Muscle of back (tissue), 13 donors: Measurements from ENCODE around the gene PCF11. TPM values are rescaled to one million over a fixed set of nuclear protein-coding genes. Genes with fewer than 3 reads are reported as not detected.
"Not testable (repeated sequence)": the region's sequence is repeated elsewhere in the genome, so short reads cannot be mapped to it uniquely, and the experiment has no call there.

ENCODE experiments used
- DNase-seq, 3 donors: peaks; one replicate each; pipeline versions ENCODE4 v3.0.0 to v3.0.0-alpha.2; 2013
- long read RNA-seq, 9 donors: transcript quantifications; one replicate each; lab custom pipeline, GENCODE V29; 2026
- polyA plus RNA-seq, 10 donors: library from polyadenylated mRNA; unstranded; fragments of 120-200 nt; gene quantifications; one replicate each; pipeline ENCODE4 v1.2.1, GENCODE V29; 2013; ENCODE audit not compliant: insufficient read length in 10 of 10

The PCF11 gene
- polyA plus RNA-seq: 10 to 100 TPM; 32.5 to 53.4 (median 46.2) TPM
- long read RNA-seq, donor 1, full-length matches to known transcripts: 8 of 8 reads
- long read RNA-seq, donor 1, partial matches to known transcripts: 0 of 8 reads
- long read RNA-seq, donor 1, other reads (novel, unspliced or antisense): 0 of 8 reads
- long read RNA-seq, donor 2, partial matches to known transcripts: 0 of 3 reads
- long read RNA-seq, donor 2, other reads (novel, unspliced or antisense): 0 of 3 reads
- long read RNA-seq, donor 3: 0 reads
- long read RNA-seq, donor 4, transcript PCF11-207 (1 exons, 1,720 nt): major isoform, 5 of 5 reads
- long read RNA-seq, donor 4, partial matches to known transcripts: 0 of 5 reads
- long read RNA-seq, donor 4, other reads (novel, unspliced or antisense): 0 of 5 reads
- long read RNA-seq, donor 5, transcript PCF11-207 (1 exons, 1,720 nt): major isoform, 12 of 13 reads
- long read RNA-seq, donor 5, partial matches to known transcripts: 0 of 13 reads
- long read RNA-seq, donor 5, other reads (novel, unspliced or antisense): 0 of 13 reads
- long read RNA-seq, donor 6, transcript PCF11-207 (1 exons, 1,720 nt): major isoform, 5 of 5 reads
- long read RNA-seq, donor 6, partial matches to known transcripts: 0 of 5 reads
- long read RNA-seq, donor 6, other reads (novel, unspliced or antisense): 0 of 5 reads
- long read RNA-seq, donor 7, transcript PCF11-207 (1 exons, 1,720 nt): major isoform, 6 of 6 reads
- long read RNA-seq, donor 7, partial matches to known transcripts: 0 of 6 reads
- long read RNA-seq, donor 7, other reads (novel, unspliced or antisense): 0 of 6 reads
- long read RNA-seq, donor 8, transcript PCF11-207 (1 exons, 1,720 nt): major isoform, 11 of 11 reads
- long read RNA-seq, donor 8, partial matches to known transcripts: 0 of 11 reads
- long read RNA-seq, donor 8, other reads (novel, unspliced or antisense): 0 of 11 reads
- long read RNA-seq, donor 9: 0 reads

DNA sequence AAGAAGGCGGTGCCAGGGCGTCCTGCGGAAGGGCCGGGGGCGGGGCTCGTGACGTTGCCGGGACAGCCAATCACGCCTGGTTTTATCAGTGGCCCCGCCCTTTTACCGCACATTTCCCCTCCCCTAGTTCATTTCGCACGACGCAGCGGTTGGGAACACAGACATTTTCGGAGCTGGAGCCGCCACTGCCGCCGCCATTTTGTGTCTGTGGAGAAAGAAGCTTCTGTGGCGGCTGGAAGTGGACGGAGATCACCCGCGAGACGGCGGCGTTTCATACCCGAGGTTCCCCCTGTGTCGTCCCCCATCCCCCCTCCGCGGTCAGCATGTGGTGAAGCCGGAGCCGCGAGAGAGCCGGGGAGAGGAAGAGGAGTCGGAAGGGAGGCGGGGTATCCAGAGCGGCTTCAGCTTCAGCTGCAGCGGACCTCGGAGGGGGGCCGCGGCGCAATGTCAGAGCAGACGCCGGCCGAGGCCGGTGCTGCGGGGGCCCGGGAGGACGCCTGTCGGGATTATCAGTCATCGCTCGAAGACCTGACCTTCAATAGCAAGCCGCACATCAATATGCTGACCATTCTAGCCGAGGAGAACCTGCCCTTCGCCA, at the start of gene PCF11:
TSS of gene PCF11 (plus strand) at position 136 of the 598 bp plus-strand sequence. CDS start at position 445, 309 bp downstream.
- DNase-seq: no peak

GRCh38 chr11:83112886-83113285, 44.0 kb upstream of the PCF11 start:
- DNase-seq: no peak

DNA sequence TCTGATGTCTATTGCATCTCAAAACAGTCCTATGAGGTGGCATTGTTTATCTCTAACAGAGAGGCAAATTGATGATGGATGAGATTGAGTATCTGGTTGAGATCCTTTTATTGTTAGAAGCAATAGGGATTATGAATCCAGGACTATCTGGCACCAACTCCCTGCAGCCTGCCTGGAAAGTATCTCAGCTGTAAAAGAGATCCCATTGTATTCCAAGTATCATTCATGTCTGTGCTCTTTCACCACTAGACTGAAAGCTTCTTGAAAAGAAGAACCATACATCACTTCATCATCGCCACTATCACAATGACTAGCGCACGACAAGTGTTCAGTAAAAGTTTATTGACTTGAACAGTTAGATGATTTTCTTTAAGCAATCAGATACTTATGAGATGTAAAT, 41.9 kb upstream of the PCF11 start:
- no peak for DNase-seq

DNA sequence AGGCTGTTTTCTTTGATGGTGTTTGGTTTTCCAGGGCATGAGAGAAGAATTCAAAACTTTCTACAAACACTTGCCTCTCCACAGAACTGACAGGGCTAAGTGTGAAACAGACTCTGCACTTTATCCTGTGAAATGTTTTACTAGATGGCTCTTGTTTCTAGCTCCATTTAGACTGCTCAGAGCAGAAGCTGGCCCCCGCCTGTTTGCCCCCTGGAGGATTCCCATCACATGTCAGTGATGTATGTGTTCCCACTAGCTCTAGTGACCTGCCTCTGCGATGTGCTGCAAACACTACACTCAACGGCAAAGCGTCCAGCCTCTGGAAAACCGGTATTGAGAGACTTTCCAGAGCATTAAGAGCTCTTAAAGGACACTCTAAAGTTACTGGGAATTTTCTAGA, 41.4 kb upstream of the PCF11 start:
- peak in 1 of 3 donors; percentile 14 for DNase-seq

GRCh38 chr11:83116015-83116641, 40.8 kb upstream of the PCF11 start:
- no peak for DNase-seq

- DNase-seq: no peak
These were observed 38.1 kb upstream of the PCF11 start for GRCh38 chr11:83118814-83119213.

- no peak for DNase-seq
These were observed 37.7 kb upstream of the PCF11 start for GRCh38 chr11:83119216-83119615.

DNA sequence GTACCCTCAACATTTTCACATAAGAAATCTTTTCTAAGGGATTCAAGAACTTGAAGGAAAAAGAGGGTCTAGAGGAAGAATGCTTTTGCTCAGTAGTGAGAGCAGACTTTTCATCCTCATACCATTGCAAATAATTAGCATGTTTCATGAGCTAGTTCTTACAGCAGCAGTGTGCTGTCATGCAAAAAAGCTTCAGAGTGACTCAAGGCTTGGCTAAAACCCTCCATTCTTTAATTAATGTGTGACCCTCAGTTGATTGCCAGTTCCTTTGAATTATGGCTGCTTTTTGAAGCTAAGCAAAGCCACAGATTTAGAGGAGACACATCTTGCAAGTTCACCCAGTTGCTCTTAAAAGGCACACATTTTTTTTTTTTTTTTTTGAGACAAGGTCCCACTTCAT, 36.6 kb upstream of the PCF11 start:
- DNase-seq: no peak

DNA sequence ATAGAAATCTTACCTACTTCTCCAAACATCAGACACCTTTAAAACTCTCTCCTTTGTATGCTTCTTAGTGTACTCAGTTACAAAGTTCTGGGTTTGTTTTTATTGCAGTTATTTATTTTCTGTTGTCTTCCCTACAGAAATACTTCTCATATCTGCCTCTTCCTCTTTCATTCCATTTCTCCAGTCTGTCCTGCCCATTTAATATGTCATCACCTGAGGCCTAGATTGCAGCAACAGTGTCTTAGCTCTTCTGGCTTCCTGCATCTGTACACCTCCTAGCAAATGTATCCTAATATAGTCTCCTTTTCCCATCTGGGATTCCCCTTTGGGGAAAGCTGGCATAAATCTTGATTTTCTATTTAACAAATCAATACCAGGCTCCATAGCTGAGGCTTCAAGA, 34.9 kb upstream of the PCF11 start:
- DNase-seq: no peak

DNA sequence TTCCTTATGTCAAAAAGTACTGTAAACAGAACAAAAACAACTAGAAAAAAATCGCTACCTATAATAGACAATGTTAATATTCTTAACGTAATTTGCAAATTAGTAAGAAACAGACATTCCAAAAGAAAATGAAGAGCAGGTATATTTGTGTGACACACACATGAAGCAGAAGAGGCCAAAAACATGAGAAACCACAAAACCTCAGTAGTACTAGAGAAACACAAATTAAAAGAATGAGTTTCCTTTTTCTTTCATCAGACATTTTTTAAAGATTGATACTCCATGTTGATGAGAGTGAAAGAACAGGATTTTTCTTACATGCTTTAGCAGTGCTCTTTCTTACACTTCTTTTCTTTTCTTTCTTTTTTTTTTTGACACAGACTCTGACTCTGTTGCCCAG, 34.2 kb upstream of the PCF11 start:
- no peak for DNase-seq

GRCh38 chr11:83124636-83125424, 32.1 kb upstream of the PCF11 start:
- no peak for DNase-seq

DNA sequence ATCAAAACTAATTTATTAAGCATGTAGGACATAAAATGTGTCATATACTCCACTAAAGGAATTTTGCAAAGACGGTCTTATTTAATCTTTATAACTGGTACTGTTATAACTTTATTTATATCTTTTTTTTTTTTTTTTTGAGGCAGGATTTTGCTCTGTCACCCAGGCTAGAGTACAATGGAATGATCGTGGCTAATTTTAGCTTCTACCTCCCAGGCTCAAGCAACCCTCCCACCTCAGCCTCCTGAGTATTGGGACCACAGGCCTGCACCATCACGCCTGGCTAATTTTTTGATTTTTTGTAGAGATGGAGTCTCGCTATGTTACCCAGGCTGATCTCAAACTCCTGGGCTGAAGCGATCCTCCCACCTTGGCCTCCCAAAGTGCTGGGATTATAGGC, 31.4 kb upstream of the PCF11 start:
- DNase-seq: no peak

GRCh38 chr11:83127310-83127637, 29.7 kb upstream of the PCF11 start:
- no peak for DNase-seq

GRCh38 chr11:83132191-83132590, 24.7 kb upstream of the PCF11 start:
- no peak for DNase-seq

DNA sequence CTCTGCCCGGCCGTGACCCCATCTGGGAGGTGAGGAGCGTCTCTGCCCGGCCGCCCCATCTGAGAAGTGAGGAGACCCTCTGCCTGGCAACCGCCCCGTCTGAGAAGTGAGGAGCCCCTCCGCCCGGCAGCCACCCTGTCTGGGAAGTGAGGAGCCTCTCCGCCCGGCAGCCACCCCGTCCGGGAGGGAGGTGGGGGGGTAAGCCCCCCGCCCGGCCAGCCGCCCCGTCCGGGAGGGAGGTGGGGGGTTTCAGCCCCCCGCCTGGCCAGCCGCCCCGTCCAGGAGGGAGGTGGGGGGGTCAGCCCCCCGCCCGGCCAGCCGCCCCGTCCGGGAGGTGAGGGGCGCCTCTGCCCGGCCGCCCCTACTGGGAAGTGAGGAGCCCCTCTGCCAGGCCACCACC, 23.7 kb upstream of the PCF11 start:
- DNase-seq: not testable (repeated sequence)

- DNase-seq: no peak
These were observed 17.6 kb upstream of the PCF11 start for GRCh38 chr11:83139310-83139709.

- DNase-seq: no peak
These were observed 16.1 kb upstream of the PCF11 start for GRCh38 chr11:83140691-83141455.

DNA sequence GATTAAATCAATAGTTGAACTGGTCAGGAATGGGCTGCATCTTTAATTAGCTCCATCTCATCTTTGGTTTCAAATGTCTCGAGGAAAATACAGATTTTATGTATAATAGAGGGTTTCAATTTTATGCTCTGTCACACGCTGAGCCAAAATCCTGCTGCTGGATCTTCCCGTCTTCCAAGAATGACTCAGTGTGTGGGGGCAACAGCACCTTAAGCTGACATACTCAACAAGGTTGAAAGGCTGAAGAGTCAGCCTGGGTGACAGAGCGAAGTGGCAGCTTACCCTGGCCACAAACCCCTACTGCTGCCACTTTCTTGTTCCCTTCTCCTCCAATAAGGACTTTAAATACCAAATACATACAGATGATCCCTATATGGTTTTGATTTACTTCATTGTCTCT, 9.0 kb upstream of the PCF11 start:
- DNase-seq: no peak

DNA sequence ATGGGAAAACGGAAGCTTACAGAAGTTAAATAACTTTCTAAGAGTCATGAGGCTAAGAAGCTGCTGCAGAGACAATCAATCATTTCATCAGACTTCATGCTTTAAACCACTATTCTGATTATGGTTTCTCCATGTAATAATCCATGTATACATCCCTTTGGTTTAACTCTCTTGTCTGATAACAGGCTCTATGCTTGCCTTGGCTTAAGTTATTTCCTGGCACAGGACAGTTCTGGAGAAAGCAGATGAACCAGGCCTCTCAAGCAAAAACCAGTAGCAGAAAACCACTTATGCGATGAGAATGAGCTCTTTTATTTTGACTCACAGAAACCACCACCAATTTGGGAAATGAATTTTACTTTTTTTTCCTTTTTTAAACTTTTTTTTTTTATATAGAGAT, 6.5 kb upstream of the PCF11 start:
- DNase-seq: no peak

DNA sequence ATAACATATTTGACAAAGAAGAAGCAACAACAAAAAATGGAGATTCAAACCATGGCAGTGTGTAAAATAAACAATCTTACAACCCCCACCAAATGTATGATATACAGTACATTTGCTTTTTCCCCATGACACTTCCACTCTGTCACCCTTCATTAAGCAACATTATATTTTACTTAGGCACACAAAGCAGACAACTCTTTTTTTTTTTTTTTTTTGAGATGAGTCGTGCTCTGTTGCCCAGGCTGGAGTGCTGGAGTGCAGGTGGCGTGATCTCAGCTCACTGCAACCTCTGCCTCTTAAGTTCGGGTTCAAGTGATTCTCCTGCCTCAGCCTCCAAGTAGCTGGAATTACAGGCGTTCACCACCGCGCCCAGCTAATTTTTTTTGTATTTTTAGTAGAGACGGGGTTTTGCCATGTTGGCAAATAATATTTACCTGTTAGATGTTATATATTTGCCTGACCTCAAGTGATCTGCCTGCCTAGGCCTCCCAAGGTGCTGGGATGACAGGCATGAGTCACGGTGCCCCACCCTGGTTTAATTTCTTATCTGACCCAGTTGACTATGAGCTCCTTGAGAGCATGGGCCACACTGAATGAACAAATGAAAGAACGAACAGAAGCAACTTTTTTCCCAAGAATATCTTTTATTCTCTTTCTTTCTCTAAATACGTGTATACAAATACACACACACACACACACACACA, 5.5 kb upstream of the PCF11 start:
- no peak for DNase-seq
